Keratinocyte (primary cell): Measurements from ENCODE around the gene FOXO1. TPM values are rescaled to one million over a fixed set of nuclear protein-coding genes. Genes with fewer than 3 reads are reported as not detected.

ENCODE experiments used
- DNase-seq: peaks from one replicate; pipeline ENCODE4 v3.0.0-alpha.2; 2011; ENCODE audit warnings: low read depth, missing footprints, low spot score
- FAIRE-seq: peaks from 2 replicates; lab custom pipeline; 2011; peaks lifted over from hg19 to GRCh38; lab: Jason Lieb, UNC
- H2AFZ ChIP-seq: 2 replicates; pipeline ENCODE4 v1.6.0; 2012; ENCODE audit warnings: low read length, control low read depth, inconsistent platforms; ENCODE audit not compliant: control insufficient read depth
- H3K27ac ChIP-seq: 2 replicates; pipeline ENCODE4 v1.5.1; 2011; ENCODE audit warnings: low read length; ENCODE audit not compliant: control insufficient read depth, insufficient read depth
- H3K27me3 ChIP-seq: 3 replicates; pipeline ENCODE4 v1.6.0; 2011; ENCODE audit warnings: low read length; ENCODE audit not compliant: control insufficient read depth, insufficient read depth; ENCODE audit errors: extremely low read depth
- H3K36me3 ChIP-seq, 2 experiments: 2 replicates in 1 of 2; 3 replicates in 1 of 2; pipeline ENCODE4 v1.5.1; 2011; ENCODE audit warnings: low read length in 2 of 2, mild to moderate bottlenecking in 1 of 2; ENCODE audit not compliant: control insufficient read depth in 2 of 2, insufficient read depth in 2 of 2; ENCODE audit errors: extremely low read depth in 1 of 2
- H3K4me1 ChIP-seq: 3 replicates; pipeline ENCODE4 v1.5.1; 2011; ENCODE audit warnings: low read length; ENCODE audit not compliant: control insufficient read depth, insufficient read depth; ENCODE audit errors: extremely low read depth
- H3K4me2 ChIP-seq: 3 replicates; pipeline ENCODE4 v1.6.0; 2011; ENCODE audit warnings: low read depth, low read length; ENCODE audit not compliant: control insufficient read depth, insufficient read depth; ENCODE audit errors: extremely low read depth
- H3K4me3 ChIP-seq, 3 experiments: fragments of 200-600 bp in 1 of 3; sonication (generic) in 1 of 3; 2 replicates in 2 of 3; 3 replicates in 1 of 3; pipeline ENCODE4 v1.5.1; 2011 to 2016; ENCODE audit warnings: low read length in 3 of 3, mild to moderate bottlenecking in 3 of 3, control low read depth in 2 of 3, inconsistent platforms in 1 of 3, low read depth in 1 of 3, mixed read lengths in 1 of 3, mixed run types in 1 of 3, moderate library complexity in 1 of 3; ENCODE audit not compliant: control insufficient read depth in 2 of 3, insufficient read depth in 2 of 3; ENCODE audit errors: extremely low read depth in 1 of 3
- H3K79me2 ChIP-seq: 2 replicates; pipeline ENCODE4 v1.6.0; 2012; ENCODE audit warnings: low read length; ENCODE audit not compliant: control insufficient read depth, insufficient read depth
- H3K9ac ChIP-seq: 3 replicates; pipeline ENCODE4 v1.6.0; 2011; ENCODE audit warnings: low read length; ENCODE audit not compliant: control insufficient read depth, insufficient read depth; ENCODE audit errors: extremely low read depth
- H3K9me1 ChIP-seq: 3 replicates; pipeline ENCODE4 v1.6.0; 2011; ENCODE audit warnings: low read length; ENCODE audit not compliant: control insufficient read depth, insufficient read depth; ENCODE audit errors: extremely low read depth
- H3K9me3 ChIP-seq: 2 replicates; pipeline ENCODE4 v1.5.1; 2012; ENCODE audit warnings: low read depth, low read length; ENCODE audit not compliant: control insufficient read depth
- H4K20me1 ChIP-seq: 3 replicates; pipeline ENCODE4 v1.6.0; 2011; ENCODE audit warnings: low read length; ENCODE audit not compliant: control insufficient read depth, insufficient read depth; ENCODE audit errors: extremely low read depth
- CTCF ChIP-seq, 3 experiments: IDR thresholded peaks in 1 of 3; conservative IDR thresholded peaks in 1 of 3; optimal IDR thresholded peaks in 1 of 3; 2 replicates in 2 of 3; 3 replicates in 1 of 3; pipeline versions ENCODE3 to v1.5.1; 2011; ENCODE audit warnings: low read length in 3 of 3, mild to moderate bottlenecking in 3 of 3, moderate library complexity in 2 of 3, control low read depth in 1 of 3, inconsistent platforms in 1 of 3; ENCODE audit not compliant: insufficient read depth in 2 of 3; ENCODE audit errors: extremely low read depth in 1 of 3
- EZH2 ChIP-seq: IDR thresholded peaks from one replicate; pipeline ENCODE4 v1.6.1; 2012; ENCODE audit warnings: inconsistent platforms, mild to moderate bottlenecking, low read length, moderate library complexity
- dilution Hi-C: fragments of 300-500 bp; cut with MboI; formaldehyde crosslinking; loops from one replicate; pipeline ENCODE4 v1.7.0; 2020; ENCODE audit warnings: low sequenced_read_pairs; ENCODE audit not compliant: extremely low pct_ligation_motif_present
- polyA plus RNA-seq, 5 experiments: library from polyadenylated mRNA; depleted of rRNA in 3 of 5; stranded (reverse) in 3 of 5; stranded (forward) in 1 of 5; unstranded in 1 of 5; fragments of >200 nt; gene quantifications; 1 replicate in 1 of 5; 2 replicates in 3 of 5; 3 replicates in 1 of 5; pipeline versions ENCODE4 v1.2.1 to v1.2.3, GENCODE V29; 2011 to 2012; ENCODE audit warnings: missing spikeins in 2 of 5, low read depth in 1 of 5, low replicate concordance in 1 of 5

Gene FOXO1
- polyA plus RNA-seq, 1 donor (not counting 4 experiments of a cell fraction or from before 2014, with no cell fraction given), result 8.3 TPM

GRCh38 chr13:40653527-40654318 lies 12.7 kb downstream of the FOXO1 start:
- Histone ChIP-seq H3K4me3 (no peak overlapping the region), H4K20me1 (no peaks in the 10 kb centered on the region), H3K4me2 (no peak overlapping the region), H3K9me3 (no peaks in the 10 kb centered on the region), H3K9me1 (no peaks in the 10 kb centered on the region), H3K27me3 (no peaks in the 10 kb centered on the region), H3K4me1 (peaks cover 10% of the 10 kb centered on the region), H3K9ac (no peak overlapping the region), H3K79me2 (peaks cover 35% of the 10 kb centered on the region), H2AFZ (no peak overlapping the region), H3K36me3 (no peaks in the 10 kb centered on the region), H3K27ac (no peak overlapping the region)
- no peak for TF ChIP-seq CTCF (optimal IDR thresholded peaks at IDR 0.05 in 1 of 3, IDR thresholded peaks at IDR 0.05 in 1 of 3, conservative IDR thresholded peaks at IDR 0.05 in 1 of 3; ENCODE audit: extremely low read depth in 1 of 3, insufficient read depth in 2 of 3, low read length in 3 of 3)
- no peak for TF ChIP-seq EZH2
- no peak for DNase-seq
- FAIRE-seq, result no peak
- dilution Hi-C loops, result no loop called here

- Histone ChIP-seq H3K79me2 (peaks cover 30% of the 10 kb centered on the region), H3K4me3 (no peak overlapping the region), H3K4me2 (no peak overlapping the region), H3K9me1 (no peaks in the 10 kb centered on the region), H3K9ac (no peak overlapping the region), H3K27me3 (no peaks in the 10 kb centered on the region), H4K20me1 (no peaks in the 10 kb centered on the region), H2AFZ (no peak overlapping the region), H3K36me3 (no peaks in the 10 kb centered on the region), H3K4me1 (peaks cover 16% of the 10 kb centered on the region), H3K9me3 (no peaks in the 10 kb centered on the region), H3K27ac (no peak overlapping the region)
- FAIRE-seq (no peak), DNase-seq (no peak)
- dilution Hi-C loops, result no loop called here
- TF ChIP-seq EZH2 (no peak), CTCF (optimal IDR thresholded peaks at IDR 0.05 in 1 of 3, IDR thresholded peaks at IDR 0.05 in 1 of 3, conservative IDR thresholded peaks at IDR 0.05 in 1 of 3; ENCODE audit: extremely low read depth in 1 of 3, insufficient read depth in 2 of 3, low read length in 3 of 3) (no peak)
Observed at GRCh38 chr13:40652588-40652940, 13.9 kb downstream of the FOXO1 start.
